Measurements from ENCODE around the gene ZNF101.
"Not testable (repeated sequence)": the region's sequence is repeated elsewhere in the genome, so short reads cannot be mapped to it uniquely, and the experiment has no call there.

ZNF101 gene

DNA sequence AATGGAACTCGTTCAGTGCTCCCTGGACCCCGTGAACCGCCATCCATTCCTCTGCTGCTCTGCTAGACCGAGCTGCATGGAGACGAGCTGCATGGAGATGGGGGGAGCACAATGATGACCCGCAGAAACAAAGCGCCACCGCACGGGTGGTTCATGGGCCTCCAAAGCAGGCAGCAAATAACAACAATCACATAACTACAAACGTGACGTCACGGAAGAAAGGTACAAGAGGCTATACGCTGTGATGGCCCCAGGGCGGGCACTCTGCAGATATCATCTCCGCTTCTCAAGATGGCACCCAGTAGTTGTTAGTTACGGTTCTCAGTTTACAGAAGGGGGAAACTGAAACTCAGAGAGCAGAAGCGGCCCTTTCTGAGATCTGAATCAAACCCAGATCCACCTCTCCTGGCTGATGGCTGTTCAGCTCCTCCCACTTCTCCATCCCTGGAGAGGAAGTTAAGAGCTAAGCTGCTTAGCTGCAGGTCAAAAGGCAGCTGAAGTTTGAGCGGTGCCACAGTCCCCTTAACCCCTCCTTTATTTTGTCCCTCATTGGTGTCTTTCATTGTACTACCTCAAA lies 6.9 kb upstream of the ZNF101 start:
- DNase-seq (ENCODE audit: low read depth) = no peak

DNA sequence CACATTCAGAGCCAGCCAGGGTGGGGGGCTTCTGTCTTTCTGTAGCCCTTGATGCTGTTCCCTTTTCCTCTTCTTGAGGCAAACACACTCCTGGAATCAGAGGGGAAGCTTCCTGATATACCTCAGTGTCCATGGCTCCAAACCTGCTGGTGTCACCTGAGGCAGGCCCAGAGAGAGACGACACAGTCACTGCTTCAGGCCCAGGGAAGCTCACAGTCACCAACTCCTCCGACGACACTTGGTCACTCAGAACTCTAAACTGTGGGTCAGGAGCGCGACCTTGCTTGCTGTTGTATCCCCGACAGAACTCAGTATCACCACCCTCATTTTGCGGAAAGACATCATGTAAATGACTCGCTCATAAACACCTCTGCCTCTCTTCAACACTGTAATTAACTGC lies 6.3 kb upstream of the ZNF101 start:
- no peak for DNase-seq (ENCODE audit: low read depth)

DNA sequence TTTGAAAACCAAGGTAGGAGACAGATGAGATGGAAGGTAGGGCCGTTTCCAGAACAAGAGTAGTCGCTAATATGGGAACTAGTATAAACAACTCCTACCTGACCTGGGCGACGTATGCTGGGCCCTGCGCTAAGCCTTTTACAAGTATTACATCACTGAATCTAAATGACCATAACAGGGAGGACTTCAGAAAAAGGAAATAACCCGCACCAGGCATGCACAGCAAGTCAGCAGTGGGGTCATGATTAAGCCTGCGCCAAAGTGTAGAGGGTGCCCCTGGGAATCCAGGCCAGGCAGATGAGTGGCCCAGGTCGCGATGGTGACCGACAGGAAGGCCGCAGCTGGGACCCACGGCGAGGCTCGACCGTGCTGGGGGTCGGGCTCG lies 5.8 kb upstream of the ZNF101 start:
- DNase-seq (ENCODE audit: low read depth) = no peak

DNA sequence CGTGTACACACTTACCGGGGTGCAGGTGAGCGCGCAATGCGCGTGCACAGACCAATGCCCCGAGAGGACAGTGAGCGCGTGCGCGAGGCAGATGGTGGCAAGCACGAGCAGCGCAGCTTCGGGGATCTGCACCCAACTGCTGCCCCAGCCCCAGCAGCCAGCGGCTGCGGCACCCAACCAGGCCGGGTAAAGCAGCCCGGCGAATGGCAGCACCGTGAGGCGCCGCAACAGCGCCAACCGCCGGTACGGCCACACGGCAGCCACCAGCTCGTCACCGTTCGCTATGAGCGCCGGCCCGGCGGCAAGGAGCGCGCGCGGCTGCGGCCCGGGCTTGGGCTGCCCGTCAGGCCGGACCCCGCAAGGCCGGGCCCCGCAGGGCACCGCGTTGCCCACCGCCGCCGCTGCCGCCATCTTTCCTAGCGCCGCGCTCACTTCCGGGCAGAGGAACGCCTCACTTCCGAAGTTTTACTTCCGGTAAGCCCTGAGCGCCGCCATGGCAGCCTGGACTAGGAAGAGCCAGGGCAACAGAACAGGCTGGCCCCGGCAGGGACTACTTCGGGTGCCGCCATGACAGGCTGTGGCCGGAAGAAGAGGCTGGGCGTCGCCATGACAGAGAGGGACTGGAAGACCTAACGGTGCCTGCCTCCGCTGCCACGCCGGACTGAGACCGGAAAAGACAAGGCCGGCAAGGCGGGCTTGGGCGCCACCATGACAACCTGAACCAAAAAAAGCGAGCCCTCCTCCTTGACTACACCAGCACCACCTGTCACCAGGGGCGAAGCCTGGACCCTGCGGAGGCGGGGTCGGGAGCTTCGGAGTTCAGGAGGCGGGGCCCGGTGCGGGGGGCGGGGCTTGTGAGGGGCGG lies 5.2 kb upstream of the ZNF101 start, which contains the start of gene ATP13A1:
Gene ATP13A1 (minus strand): TSS at position 421 of the 865 bp plus-strand sequence. CDS start 10 bp downstream, at position 411.
- DNase-seq (ENCODE audit: low read depth) = peak; percentile 88

DNA sequence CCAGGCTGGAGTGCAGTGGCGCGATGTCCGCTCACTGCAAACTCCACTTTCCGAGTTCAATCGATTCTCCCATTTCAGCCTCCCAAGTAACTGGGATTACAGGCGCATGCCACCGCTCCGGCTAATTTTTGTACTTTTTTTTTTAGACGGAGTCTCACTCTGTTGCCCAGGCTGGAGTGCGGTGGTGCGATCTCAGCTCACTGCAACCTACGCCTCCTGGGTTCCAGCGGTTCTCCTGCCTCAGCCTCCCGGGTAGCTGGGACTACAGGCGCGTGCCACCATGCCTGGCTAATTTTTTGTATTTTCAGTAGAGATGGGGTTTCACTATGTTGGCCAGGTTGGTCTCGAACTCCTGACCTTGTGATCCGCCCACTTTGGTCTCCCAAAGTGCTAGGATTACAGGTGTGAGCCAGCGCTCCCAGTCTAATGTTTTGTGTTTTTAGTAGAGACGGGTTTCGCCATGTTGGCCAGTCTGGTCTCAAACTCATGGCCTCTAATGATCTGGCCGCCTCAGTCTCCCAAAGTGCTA lies 3.2 kb upstream of the ZNF101 start:
- DNase-seq (ENCODE audit: low read depth) = not testable (repeated sequence)

DNA sequence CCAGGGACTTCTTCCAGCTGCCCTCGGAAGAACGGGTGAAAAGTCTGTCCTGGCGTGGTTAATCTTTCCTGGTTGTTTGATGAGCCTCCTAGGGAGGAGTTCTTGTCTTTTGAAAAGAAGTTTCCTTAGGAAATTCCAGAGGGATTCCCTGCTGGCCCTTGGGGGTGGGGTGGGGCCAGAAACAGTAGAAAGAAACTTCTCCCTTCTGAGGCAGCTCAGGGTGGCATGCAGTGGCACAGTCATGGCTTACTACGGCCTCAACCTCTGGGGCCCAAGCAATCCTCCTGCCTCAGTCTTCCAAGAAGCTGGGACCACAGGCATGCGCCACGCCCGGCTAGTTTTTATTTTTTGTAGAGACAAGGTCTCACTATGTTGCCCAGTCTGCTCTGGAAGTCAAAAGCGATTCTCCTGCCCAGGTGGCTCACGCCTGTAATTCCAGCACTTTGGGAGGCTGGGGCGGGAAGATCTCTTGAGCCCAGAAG lies 1.5 kb downstream of the ZNF101 start:
- DNase-seq (ENCODE audit: low read depth) = no peak

DNA sequence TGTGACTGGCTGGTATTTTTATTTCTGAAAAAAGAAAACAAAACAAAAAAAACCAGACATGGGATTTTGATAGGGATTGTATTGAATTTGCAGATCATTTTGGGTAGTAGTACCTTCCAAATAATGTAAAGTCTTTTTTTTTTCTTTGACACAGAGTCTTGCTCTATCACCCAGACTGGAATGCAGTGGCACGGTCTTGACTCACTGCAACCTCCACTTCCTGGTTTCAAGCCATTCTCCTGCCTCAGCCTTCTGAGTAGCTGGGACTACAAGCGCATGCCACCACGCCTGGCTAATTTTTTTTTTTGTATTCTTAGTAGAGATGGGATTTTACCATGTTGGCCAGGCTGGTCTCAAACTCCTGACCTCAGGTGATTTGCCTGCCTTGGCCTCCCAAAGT lies 4.2 kb downstream of the ZNF101 start:
- DNase-seq (ENCODE audit: low read depth) = no peak

DNA sequence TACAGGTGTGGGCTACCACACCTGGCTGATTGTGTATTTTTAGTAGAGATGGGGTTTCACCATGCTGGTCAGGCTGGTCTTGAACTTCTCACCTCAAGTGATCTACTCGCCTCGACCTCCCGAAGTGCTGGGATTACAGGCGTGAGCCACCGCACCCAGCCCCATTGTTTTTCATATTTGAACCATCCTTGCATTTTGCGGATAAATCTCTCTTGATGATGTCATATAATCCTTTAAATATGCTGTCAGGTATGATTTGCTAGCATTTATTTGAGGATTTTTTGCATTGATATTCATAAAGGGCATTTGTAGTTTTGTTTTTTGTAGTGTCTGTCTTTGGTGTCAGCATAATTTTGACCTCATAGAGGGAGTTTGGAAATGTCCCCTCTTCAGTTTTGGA lies 5.7 kb downstream of the ZNF101 start:
- DNase-seq (ENCODE audit: low read depth) = no peak

DNA sequence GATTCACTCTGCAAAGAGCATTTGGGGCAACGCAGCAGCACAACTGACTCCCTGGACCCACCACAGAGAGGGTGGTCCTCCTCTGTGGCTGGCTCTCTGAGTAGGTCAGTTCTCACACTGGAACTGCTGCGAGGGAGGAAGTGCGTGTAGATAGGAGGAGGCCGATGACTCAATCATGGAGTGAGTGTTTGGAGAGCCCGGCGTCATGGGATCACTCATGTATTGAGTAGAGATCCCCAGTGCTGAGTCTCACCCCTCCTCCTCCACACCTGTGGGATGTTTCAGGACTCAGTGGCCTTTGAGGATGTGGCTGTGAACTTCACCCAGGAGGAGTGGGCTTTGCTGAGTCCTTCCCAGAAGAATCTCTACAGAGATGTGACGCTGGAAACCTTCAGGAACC lies 8.9 kb downstream of the ZNF101 start:
- DNase-seq (ENCODE audit: low read depth) = no peak

DNA sequence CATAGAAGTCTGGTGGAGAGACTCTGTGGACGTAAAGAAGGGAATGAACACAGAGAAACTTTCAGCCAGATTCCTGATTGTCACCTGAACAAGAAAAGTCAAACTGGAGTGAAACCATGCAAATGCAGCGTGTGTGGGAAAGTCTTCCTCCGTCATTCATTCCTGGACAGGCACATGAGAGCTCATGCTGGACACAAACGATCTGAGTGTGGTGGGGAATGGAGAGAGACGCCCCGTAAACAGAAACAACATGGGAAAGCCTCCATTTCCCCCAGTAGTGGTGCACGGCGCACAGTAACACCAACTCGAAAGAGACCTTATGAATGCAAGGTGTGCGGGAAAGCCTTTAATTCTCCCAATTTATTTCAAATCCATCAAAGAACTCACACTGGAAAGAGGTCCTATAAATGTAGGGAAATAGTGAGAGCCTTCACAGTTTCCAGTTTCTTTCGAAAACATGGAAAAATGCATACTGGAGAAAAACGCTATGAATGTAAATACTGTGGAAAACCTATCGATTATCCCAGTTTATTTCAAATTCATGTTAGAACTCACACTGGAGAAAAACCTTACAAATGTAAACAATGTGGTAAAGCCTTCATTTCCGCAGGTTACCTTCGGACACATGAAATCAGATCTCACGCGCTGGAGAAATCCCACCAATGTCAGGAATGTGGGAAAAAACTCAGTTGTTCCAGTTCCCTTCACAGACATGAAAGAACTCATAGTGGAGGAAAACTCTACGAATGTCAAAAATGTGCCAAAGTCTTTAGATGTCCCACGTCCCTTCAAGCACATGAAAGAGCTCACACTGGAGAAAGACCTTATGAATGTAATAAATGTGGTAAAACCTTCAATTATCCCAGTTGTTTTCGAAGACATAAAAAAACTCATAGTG lies 10.8 kb downstream of the ZNF101 start:
- DNase-seq (ENCODE audit: low read depth) = no peak

DNA sequence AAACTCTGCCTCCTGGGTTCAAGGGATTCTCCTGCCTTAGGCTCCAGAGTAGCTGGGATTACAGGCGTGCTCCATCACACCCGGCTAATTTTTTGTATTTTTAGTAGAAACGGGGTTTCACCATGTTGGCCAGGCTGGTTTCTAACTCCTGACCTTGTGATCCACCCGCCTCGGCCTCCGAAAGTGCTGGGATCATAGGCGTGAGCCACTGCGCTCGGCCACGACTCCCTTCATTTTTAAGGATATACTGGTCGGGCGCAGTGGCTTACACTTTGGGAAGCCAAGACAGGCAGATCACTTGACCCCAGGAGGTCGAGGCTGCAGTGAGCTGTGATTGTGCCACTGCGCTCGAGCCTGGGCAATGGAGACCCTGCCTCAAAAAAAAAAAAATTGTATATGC lies 17.5 kb downstream of the ZNF101 start:
- DNase-seq (ENCODE audit: low read depth) = not testable (repeated sequence)

DNA sequence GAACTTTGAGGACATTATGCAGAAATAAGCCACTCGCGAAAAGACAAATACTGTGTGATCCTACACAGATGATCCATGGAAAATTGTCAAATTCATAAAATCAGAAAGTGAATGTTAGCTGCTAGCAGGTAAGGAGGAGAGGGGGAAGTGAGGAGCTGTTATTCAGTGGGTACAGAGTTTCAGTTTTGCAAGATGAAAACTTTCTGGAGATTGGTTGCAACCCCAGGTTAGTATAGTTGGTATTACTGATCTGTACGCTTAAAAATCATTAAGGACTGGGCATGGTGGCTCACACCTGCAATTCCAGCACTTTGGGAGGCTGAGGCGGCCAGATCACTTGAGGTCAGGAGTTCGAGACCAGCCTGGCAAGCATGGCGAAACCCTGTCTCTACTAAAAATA lies 17.9 kb downstream of the ZNF101 start:
- no peak for DNase-seq (ENCODE audit: low read depth)

DNA sequence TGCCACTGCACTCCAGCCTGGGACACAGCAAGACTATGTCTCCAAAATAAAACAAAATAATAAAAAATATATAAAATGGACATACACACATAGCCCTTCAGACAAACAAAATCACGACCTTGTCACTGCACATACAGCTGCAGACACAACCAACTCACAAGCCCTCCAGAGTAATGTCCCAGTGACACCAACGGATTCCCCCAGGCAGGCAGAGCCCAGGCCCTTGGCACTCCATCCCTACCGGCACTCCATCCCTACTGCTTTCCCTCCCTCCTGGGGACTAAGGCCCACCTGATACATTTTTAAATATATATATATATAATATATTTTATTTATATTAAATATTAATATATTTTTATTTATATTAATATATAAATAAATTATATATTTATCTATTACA lies 18.5 kb downstream of the ZNF101 start:
- no peak for DNase-seq (ENCODE audit: low read depth)

DNA sequence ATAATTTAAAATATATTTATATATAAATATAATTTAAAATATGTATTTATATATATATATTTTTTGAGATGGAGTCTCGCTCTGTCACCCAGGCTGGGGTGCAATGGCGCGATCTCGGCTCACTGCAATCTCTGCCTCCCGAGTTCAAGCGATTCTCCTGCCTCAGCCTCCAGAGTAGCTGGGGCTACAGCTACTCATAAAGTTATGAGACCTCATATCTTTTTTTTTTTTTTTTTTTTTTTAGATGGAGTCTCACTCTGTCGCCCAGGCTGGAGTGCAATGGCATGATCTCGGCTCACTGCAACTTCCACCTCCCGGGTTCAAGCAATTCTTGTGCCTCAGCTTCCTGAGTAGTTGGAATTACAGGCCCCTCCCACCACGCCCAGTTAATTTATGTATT lies 20.4 kb downstream of the ZNF101 start:
- not testable (repeated sequence) for DNase-seq (ENCODE audit: low read depth)

DNA sequence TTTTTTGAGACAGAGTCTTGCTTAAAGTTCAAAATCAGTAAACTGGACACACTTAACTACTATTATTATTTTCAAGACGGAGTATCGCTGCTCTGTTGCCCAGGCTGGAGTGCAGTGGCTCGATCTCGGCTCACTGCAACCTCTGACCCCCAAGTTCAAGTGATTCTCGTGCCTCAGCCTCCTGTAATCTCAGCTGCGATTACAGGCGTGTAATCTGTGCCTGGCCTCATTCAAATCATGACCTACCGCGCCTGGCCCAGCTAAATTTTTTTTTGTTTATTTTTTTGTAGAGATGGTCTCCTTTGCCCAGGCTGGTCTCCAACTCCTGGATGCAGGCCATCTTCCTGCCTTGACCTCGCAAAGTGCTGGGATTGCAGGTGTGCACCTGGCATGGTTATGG lies 23.0 kb downstream of the ZNF101 start:
- no peak for DNase-seq (ENCODE audit: low read depth)

DNA sequence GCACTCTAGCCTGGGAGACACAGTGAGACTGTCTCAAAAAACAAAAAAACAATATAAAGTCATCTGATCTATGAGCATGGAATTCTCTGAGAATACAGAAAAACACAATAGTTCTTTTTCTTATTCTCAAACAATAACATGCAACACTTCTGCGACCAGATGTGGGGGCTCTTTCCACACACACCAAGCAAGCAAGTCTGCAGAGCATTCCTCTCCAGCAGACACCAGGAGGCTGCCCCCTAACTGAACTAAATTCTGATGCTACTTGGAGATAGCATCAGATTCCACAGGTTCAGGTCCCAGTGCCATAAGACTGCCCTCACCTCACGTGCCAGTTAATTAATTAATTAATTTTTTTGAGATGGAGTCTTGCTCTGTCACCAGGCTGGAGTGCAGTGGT lies 27.7 kb downstream of the ZNF101 start:
- DNase-seq (ENCODE audit: low read depth) = no peak

DNA sequence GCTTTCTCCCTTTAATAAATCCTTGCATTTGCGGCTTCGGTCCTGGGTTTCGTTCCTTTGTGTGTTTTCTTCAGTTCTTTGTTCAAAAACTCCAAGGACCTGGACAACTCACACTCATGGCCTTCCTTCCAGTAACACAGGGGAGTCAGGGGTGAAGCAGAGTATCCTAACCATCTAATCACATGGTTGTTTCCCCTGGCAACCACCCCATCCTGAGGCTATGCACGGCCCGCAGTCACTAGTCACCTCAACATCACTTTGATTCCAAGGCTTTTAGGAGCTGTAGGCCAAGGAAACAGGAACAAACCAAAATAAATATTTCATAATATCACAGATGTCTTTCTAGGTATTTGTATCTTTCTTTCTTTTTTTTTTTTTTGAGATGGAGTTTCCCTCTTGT lies 28.9 kb downstream of the ZNF101 start:
- DNase-seq (ENCODE audit: low read depth) = no peak

DNA sequence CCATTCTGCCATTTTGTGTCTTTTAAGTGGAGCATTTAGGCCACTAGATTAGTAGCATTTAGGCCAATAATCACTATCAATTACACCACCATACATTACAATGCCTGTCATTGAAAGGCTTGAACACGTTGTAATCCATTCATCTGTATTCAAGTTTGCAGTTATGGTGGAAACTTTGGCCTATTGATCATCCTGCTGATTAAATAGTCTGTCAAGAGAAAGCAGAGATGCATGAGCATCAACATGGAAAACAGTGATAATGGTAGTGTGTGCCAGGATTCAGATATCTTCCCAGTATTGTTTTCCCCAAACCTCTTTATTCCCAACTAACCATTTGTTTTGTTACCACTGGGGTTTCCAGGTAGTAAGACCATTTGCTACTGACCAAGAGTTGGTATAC lies 31.9 kb downstream of the ZNF101 start:
- DNase-seq (ENCODE audit: low read depth) = not testable (repeated sequence)

DNA sequence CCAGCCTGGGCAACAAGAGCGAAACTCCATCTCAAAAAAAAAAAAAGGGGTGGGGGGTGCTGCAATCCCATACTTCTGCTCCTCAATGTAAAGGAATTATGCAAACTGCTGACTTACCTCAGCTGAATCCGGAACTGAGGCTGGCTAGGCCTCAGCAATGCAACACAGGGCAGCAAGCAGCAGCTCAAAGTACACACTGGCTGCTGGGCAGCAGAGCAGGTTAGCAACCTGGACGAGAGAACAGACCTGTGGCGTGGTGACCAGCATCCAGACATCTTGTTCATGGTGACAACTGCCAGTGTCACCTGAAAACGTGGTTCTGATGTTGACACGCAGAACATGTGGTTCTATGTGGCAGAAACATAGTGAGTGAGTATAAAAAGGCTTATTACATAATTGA lies 36.2 kb downstream of the ZNF101 start:
- no peak for DNase-seq (ENCODE audit: low read depth)

DNA sequence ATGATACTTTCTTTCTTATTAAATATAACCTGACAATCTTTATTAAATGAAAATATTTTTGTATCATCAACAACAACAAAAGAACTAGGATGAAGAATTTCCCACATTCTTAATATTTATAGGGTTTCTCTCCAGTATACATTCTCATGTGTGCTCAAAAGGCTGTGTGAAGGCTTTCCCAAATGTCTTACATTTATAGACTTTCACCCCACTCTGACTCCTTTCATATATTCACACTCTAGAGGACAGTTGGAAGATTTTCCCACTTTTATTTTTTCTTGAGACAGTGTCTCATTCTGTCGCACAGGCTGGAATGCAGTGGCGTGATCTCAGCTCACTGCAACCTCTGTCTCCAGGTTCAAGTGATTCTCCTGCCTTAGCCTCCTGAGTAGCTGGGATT lies 41.9 kb downstream of the ZNF101 start:
- DNase-seq (ENCODE audit: low read depth) = no peak

DNA sequence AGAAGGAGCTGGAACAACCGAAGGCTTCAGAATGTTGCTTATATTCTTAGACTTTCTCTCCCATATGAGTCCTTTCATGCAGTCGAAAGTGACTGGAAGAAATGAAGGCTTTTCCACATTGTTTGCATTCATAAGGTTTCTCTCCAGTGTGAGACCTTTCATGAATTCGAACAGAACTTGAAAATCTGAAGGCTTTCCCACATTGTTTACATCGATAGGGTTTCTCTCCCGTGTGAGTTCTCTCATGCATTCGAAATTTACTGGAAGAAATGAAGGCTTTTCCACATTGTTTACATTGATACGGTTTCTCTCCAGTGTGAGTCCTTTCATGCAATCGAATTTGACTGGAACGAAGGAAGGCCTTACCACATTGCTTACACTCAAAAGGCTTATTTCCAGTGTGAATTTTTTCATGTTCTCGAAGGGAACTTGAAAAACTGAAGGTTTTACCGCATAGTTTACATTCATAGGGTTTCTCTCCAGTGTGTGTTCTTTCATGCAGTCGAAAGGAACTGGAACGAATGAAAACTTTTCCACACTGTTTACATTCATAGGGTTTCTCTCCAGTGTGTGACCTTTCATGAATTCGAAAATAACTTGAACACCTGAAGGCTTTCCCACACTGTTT lies 42.8 kb downstream of the ZNF101 start:
- no peak for DNase-seq (ENCODE audit: low read depth)
